DMS79 treated with DMSO at 0.1 percent for 48 hours (cell line): ENCODE results near the gene DCP1B.

Experiments
- DNase-seq: peaks from one replicate; lab custom pipeline; 2025; lab: John Stamatoyannopoulos, UW

DCP1B gene

DNA sequence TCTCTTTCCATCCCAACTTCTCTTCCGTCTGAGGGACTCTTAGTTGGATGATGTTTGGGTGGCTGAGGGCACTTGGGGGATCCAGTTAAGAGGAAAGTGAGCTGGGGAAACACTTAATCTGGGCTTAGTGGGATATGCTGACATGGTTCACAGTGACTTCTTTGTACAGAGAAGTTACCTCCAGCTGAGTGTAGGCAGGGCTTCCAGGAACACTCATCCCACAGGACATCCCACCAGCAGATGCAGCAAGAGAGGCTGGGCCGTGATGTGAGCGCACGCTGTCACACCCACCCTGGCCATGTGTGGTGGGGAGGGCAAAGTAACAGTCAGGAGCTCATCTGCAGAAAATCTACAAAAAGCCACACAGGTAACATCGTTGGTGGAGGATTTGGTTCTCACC lies 85.0 kb downstream of the DCP1B start:
- no peak for DNase-seq

- no peak for DNase-seq
These were observed 85.4 kb downstream of the DCP1B start for GRCh38 chr12:1918884-1919236.

DNA sequence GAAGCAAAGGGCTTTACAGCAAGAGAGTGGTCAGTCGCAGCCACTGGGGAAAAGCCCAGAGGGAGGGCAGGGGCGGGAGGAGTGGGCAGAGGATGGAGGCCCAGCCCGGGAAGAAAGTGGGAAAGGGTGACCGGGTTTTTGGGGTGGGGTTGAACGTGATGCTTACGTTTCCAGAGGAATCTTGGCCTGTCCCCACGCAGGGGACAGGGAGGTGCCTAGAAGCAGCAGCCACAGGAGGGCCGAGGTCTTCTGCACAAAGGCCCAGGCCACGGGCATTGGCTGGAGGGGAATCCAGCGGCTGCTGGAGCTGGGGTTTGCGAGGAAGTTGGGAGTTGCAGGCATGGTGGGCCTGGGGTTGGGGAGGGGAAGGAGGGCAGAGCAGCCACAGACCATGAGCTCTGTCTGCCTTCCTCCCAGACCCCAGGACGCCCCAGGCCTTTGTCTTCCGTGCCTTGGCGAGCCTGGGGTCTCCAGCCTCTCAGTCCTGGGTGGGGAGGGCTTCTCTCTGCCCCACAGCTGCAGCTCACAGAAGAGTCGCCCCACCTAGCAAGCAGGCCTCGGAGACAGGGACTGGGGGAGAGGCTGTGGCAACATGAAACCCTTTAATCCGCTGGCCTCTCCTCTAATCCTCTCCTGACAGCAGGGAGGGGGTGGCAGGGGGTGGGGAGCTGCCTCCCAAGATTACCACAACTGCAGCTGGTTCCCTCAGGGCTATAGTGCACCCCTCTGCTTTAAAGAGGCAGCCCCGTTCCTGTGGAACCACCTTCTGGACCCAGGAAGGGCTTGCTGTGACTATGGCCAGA lies 86.0 kb downstream of the DCP1B start, which contains the start of gene CACNA2D4:
CACNA2D4 (minus strand) TSS at position 572 of the 803 bp plus-strand sequence; CDS start at position 393, 179 bp downstream.
- DNase-seq: no peak

DNA sequence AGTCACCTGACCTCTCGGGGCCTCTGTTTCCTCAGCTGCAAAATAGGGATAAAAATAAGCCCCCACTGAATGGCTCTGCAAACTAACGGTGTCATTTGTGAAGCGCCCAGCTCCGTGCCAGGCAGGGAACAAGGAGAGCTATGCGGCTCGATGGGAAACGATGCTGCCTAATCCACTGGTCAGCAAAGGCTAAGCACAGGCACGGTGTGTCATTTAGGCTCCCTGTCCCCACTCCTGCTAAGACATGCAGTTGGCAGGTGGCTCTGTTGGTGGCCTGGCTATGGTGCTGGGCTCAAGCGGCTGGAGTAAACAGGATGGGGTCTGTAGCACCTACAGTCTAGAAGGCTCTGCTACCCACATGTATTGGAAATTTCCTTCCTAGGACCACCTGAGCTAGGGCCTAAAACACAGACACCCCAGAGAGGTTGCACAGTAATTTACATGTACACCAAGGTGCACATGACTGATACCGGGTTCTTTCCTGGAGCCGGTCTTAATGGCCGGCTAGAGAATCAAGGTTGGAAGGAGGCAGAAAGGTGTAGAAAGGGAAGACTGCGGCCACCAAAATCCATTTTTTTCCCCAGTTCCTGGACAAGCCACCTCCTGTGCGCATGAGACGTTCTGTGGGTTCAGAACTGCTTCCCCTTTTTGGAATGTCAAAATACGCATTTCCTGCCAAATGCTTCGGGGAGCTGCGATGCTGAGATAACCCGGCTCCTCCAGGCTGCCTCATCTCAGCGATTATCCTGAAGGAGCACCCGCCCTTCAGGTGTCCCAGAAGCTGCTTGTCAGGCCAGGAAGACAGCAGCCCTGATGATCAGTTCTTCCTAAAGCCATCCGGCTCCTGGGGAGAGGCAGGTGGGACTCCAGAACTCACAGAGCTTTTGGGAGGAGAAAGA lies 86.8 kb downstream of the DCP1B start:
- DNase-seq: no peak

GRCh38 chr12:1916371-1917171 lies 87.7 kb downstream of the DCP1B start:
- peak; percentile 25 for DNase-seq

DNA sequence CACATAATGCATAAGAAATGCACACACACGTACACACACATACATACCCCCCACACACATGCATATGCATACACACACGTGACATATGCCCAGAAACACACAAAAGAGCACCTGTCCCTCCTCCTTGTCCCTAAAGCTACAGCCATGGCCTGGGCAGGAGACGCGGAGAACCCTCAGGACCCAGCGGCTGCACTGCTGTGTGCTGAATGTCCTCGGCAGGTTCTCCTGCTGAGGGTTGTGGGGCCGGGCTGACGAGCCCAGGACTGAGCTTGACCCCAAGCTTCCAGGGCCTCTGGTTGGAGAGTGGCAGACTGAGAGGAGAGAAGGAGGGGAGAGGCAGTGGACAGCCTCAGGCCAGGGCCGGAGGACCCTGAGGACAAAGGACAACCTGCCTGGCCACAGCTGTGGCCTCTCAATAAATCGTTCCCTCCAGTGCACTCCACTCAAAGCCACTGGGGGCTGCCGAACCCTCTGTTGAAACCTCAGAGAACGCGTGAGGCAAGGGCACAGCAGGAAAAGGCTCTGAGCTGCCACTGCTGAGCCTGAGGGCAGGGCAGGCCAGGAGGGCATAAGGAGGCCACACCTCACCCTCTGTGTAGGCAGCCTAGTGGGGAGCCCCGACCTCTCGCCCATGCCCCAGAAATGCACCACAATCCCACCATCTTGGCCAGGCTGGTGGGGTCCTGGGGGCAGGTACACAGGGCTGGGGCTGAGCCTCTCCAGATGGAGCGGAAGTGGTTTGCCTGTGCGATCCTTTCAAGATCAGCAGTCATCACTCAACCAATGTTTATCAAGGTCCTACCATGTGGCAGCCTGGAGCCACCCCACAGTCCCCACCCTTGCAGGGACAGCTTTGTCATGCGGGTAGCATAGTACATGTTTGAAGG lies 88.9 kb downstream of the DCP1B start:
- no peak for DNase-seq

GRCh38 chr12:1914114-1914911 lies 89.9 kb downstream of the DCP1B start:
- DNase-seq: no peak

GRCh38 chr12:1913377-1914113 lies 90.7 kb downstream of the DCP1B start:
- no peak for DNase-seq

GRCh38 chr12:1912580-1913376 lies 91.5 kb downstream of the DCP1B start:
- no peak for DNase-seq

DNA sequence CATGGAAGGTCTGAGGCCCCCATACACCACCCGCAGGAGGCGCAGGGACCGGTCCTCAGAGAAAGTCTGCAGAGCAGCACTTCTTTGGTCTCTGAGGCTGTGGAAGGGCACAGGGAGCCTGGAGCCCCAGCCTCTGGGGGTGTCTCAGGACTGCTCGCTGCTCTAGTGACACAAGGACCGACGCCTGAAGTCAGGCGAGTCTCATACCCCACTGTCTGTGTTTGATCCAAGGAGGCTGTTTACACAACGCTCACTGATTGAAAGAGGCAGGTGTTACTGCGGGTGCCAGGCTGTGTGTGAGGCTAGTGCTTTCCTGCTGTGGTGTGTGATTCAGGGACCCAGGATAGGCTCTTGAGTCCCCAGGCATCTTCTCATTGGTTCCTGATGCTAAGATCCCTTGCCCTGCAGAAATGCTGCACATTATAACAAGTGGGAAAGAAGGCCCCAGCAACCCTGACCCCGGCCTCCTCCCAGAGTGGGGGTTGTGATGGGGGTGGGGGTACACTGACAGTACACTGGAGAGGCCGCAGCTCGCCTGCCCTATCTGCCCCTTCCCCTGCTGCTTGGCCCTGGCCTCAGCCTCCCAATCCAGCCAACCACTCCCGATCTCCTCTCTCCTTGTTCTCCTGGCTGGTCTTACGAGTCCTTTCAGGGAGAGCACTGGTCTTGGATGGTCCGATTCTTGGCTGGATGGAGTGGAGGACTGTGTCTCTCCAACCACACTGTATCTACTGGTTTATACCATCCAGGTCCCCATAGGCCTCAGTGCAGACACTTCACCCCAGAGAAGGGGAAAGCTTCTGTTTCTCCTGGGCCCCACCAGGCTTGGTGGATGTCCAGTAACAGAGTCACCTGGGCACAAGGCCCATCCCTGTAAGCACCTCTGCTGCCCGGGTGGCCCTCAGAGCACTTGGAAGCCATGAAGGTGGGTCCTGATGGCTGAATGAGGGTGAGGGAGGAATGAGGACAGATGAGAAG lies 92.4 kb downstream of the DCP1B start:
- DNase-seq: peak; percentile 44

DNA sequence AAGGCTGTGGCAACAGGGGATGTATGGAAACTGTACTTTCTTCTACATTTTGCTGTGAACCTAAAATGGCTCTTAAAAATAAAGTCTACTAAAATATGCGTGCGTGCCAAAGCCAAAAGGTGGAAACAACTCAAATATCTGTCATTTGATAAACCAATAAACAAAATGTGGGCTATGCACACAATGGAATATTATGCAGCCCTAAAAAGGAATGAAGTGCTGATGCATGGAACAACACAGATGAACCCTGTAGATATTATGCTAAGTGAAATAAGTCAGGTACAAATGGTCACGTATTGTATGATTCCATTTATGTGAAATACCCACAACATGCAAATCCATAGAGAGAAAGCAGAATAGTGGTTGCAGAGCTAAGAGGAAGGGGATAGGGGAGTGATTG lies 93.8 kb downstream of the DCP1B start:
- DNase-seq: no peak

- DNase-seq: no peak
These were observed 95.5 kb downstream of the DCP1B start for GRCh38 chr12:1908758-1909157.

DNA sequence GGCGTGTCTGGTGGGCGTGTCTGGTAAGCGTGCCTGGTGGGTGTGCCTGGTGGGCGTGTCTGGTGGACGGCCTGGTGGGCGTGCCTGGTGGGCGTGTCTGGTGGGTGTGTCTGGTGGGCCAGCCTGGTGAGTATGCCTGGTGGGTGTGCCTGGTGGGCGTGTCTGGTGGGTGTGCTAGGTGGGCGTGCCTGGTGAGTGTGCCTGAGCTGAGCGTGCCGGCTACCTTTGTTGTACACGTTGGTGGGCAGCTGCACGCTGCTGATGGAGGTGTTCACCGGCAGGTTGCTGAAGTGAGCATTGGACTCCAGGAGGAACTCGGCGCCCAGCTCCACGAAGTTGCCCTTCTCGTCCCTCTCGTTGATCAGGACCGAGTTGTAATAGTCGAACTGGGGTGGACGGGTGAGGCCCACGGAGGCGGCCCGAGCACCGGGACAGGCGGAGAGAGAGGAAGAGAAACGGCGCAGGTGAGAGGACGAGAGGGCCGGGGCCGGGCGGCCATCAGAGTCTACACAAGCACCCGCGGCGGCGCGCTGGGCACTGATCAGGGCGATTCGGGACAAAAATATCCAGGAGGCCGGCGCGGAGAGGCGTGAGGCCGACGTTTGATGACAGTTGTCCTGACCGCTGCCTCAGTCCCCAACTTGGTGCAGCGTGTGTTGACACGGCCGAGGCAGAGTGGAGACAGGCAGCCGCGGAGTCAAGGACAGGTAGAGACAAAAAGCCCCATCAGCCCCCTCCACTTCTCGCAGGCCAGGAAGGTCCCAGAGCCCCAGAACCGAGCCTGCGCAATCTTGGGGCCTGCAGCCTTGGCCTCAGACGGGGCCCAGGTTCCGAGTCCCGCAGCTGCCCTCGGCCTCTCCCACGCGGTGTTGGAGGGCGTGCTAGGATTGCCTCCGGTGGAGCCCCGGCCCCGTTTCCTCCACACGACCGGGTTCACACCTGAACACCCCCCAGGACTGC lies 96.3 kb downstream of the DCP1B start:
- no peak for DNase-seq

- DNase-seq: no peak
These were observed 97.7 kb downstream of the DCP1B start for GRCh38 chr12:1906579-1906978.

DNA sequence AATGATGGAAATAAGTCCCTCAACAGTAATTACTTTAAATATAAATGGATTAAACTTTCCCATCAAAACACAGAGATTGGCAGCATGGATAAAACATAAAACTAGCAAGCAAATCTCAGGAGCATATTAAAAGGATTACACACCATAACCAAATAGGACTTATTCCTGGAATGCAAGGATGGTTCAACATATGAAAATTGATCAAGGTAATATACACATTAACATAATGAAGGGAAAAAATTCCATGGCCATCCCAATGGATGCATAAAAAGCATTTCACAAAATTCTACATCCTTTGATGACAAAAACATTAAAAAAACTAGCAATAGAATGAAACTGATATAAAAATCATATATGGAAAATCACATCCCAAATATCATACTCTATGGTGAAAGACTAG lies 99.4 kb downstream of the DCP1B start:
- DNase-seq: no peak

DNA sequence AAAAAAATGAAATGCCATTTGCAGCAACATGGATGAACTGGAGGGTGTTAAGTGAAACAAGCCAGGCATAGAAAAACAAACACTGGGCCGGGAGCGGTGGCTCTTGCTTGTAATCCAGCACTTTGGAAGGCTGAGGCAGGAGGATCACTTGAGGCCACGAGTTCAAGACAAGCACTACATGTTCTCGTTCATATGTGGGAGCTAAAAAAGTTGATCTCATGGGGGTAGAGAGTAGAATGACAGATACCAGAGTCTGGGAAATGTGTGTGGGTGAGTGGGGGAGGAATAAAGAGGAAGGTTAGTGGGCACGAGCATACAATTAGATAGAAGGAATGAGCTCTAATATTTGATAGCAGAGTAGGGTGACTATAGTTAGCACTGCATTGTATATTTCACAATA lies 107.3 kb downstream of the DCP1B start:
- DNase-seq: no peak
